Activated naive CD4-positive, alpha-beta T cell (primary cell): ENCODE results near the gene ARFGAP2.
"Not testable (repeated sequence)": the region's sequence is repeated elsewhere in the genome, so short reads cannot be mapped to it uniquely, and the experiment has no call there.

ENCODE experiments used
- DNase-seq, 4 experiments: peaks; one replicate each; lab custom pipeline; 2025; lab: John Stamatoyannopoulos, UW

The ARFGAP2 gene

DNA sequence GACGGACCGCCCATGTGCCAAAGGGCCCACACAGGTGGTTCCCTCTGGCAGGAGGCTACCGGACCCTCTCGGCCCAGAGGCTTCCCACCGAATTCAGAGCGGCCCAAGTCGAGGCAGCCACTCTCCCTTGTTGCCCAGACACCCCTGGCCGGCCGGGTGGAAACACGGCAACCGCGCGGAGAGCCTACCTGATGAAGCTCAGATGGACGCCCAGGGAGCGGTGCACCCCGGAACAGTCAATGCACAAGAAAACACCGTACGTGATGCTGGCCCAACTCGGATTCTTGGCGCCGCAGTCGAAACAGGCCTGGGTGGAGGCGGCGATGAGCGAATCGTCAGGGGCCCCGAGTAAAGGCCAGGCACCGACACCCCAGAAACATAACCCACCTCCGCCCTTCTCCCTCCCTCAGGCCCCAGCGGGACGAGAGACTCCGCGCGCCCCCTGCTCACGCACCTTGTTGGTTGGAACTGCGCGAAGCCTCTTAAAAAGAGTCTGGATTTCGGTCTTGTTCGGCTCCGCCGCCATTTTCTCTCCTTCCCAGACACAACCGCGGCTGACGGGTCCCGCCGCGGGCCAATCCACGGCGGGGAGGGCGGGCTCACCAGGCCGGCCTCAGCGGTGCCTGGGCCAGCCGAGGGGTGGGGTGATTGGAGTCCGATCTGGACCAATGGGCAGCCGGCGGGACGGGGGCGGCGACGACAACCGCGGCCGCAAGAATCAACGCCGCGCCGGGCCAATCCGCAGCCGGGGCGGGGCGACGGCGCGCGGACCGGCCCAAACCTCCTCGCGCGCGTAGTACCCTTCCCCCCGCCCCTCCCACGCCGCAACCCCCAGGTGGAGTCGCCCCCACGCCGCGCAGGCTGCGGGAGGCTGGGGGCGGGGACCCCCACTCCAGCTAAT lies at the start of gene ARFGAP2:
ARFGAP2 (minus strand) TSS at position 552 of the 901 bp plus-strand sequence; CDS start at position 526, 26 bp downstream.
- peak; percentile 85 to 96 (median 90) for DNase-seq

DNA sequence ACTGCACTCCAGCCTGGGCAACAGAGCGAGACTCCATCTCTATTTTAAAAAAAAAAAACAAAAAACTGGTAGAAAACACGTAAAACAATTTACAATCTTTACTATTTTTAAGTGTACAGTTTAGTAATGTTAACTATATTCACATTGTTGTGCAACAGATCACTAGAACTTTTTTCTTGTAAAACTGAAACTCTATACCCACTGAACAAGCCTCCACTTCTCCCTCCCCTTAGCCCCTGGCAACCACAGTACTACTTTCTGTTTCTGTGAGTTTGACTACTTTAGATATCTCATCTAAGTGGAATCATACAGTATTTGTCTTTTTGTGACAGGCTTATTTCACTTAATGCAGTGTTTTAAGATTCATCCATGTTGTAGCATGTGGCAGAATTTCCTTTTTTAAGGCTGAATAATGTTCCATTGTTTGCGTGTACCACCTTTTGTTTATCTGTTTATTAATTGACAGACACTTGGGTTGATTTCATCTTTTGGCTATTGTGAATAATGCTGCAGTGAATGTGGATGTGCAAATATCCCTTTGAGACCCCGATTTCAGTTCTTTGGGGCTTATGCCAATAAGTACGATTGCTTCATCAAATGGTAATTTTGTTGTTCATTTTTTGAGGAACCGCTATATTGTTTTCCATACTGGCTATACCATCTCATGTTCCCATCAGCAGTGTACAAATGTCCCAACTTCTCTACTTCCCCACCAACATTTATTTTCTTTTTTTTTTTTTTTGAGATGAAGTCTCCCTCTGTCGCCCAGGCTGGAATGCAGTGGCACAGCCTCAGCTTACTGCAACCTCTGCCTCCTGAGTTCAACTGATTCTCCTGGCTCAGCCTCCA lies 49.1 kb upstream of the ARFGAP2 start:
- DNase-seq = no peak

DNA sequence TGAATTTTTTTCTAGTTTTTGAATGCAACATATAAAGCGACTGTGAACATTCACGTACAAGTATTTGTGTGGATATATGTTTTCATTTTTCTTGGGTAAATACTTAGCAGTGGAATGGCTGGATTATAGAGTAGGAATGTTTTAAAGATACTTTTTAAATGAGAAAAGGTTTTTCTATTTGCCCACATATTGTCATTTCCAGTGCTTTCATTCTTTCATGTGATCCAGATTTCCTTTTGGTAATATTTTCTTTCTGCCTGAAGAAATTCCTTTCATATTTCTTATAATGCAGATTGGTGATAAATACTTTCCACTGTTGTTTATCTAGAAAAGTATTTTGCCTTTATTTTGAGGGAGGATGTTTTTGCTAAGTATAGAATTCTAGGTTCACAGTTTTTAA lies 46.0 kb upstream of the ARFGAP2 start:
- DNase-seq = no peak

DNA sequence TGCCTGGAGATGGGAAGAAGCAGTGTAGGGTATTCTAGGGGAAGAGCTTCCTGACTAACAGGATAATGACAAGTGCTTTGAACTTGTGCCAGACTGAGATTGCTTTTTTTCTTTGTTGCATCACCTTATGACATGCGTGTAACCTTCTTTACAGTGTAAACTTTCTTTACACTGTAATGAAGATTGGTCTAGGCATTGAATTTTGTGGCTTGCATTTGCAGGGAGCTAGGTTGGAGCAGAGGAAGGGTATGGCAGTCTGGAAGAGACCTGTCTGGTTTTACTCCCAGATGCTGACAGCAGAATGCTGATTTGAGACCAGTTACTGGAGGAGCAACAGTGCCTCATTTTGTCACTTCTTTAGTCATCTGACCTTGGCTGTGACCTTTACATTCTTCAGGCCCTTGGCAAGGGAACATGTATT lies 43.7 kb upstream of the ARFGAP2 start:
- no peak for DNase-seq

DNA sequence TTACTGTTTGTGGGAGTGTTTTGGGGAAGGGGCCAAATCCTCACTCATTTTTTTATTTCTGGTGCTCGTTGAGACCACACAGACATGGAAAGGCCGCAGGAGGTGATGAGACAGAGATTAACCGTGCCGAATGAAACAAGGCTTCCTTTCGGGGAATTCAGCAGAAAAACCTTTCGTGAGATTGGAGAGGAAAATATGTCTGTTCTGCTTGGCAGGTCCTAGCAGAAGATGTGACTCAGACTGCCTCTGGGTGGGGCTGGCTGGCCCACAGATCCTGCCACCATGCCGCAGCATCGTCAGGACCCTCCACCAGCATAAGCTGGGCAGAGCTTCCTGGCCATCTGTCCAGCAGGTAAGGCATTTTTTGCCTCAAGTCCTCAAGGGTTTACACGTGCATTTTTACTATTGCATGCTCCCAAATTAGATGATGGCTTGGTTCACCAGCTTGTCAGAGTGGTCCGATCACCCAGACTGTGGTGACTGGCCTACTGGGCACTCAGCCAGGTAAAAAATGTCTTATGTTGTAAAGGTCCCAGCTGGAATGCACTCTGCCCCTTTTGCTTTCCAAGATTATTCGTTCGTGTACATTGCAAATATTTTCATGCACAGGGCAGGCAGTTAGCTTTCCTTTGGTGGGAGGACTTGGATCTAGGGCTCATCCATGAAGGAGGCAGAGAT lies 39.6 kb upstream of the ARFGAP2 start:
- DNase-seq = peak in 2 of 4 experiments; percentile 12 to 22

DNA sequence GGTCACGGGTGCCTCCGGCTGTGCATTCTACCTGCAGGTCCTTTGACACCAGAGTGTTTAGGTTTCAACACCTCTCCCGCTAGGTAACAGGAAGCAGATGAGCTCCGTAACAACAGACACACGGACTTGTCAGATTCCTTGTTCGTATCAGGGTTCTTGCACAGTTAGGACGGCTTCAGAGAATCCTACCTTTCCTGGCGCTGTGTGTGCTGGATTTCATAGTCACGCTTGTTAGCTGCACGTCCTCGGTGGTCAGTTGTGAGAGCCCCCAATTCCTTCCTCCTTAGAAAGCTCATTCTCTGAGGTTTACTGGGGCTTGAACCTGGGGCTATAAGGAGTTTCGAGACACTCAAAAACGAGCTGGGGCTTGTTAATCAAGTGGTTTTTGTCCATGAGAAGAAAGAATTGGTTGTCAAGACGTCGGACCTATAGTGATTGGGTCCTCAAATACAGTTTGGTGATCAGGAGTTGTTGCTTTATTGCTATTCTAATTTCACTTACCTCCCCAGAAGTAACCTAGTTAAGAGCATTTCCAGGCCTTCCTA lies 38.8 kb upstream of the ARFGAP2 start:
- no peak for DNase-seq

DNA sequence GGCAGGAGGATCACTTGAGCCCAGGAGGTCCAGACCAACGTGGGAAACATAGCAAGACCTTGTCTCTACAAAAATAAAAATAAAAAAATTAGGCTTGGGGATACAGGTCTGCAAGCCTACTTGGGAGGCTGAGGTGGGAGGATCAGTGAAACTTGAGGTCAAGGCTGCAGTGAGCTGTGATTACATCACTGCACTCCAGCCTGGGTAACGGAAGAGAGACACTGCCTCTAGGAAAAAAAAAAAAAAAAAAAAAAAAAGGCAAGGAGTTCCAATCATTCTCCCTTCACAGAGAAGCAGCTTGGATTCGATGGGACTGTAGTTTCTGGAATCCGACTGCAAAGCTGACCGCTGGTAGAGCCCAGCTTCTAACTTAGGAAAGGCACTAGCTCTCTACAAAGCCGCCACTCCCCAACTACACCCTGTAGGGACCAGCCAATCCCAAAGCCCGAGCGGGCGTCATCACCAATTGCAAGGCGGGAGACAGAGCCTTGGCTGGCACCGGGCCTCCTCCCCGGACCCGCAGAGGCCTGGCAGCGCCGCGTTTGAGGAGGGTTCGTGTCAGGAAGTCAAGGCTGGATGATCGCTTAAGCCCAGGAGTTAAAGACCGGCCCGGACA lies 37.4 kb upstream of the ARFGAP2 start:
- DNase-seq = peak; percentile 47 to 69 (median 56)

DNA sequence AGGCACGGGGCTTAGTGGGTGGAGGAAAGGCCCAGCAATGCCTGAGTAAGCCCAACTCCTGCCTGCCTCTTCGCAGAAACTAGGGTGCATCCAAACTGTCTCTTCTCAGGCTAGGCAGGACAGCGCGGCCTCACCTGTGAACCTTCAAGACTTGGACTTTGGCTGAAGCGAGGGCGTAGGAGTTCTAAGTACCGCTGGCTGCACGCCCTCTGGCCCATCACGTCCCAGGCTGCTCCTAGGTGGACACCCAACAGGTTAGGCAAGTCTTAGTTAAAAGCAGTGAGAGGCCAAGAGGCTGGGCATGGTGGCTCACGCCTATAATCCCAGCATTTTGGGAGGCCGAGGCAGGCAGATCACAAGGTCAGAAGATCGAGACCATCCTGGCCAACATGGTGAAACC lies 36.3 kb upstream of the ARFGAP2 start:
- no peak for DNase-seq

DNA sequence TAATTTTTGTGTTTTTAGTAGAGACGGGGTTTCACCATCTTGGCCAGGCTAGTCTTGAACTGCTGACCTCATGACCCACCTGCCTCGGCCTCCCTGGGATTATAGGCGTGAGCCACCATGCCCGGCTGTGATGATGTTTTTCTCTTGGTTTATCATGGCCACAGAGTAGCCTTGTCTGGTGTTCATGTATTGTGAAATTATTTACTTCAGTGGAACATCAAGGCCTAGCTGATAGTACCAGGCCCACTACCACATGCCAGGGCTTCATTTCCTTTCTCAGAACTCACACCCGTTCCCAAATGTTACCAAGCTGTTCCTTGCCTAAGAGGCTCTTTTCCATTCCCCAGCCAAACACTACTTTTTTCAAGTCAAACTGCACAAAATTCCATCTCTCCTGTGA lies 31.9 kb upstream of the ARFGAP2 start:
- no peak for DNase-seq

DNA sequence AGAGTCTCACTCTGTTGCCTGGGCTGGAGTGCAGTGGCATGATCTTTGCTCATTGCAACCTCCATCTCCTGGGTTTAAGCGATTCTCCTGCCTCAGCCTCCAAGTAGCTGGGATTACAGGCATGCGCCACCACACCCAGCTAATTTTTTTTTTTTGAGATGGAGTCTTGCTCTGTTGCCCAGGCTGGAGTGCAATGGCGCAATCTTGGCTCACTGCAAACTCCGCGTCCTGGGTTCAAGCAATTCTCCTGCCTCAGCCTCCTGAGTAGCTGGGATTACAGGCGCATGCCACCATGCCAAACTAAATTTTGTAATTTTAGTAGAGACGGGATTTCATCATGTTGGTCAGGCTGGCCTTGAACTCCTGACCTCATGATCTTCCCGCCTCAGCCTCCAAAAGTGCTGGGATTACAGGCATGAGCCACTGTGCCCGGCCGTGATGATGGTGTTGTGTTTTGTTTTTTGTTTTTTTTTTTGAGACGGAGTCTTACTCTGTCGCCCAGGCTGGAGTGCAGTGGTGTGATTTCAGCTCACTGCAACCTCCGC lies 31.4 kb upstream of the ARFGAP2 start:
- not testable (repeated sequence) for DNase-seq

DNA sequence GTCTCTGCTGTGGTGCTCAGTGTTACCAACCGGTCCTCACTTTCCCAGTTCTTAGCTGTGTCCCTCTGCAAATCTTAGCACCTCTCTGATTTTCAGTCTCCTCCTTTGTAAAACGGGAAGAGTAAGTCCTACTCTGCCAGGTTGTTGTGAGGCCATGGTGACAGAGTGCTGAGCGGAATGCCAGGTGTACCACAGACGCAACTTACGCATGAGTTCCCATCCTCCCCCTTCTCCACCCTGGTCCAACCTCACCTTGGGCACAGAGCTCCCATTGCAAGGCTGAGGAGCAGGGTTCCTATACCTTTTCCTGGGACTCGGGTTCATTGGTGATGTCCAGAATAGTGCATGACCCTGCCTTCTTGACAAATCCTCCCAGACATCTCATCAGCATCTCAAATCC lies 30.8 kb upstream of the ARFGAP2 start:
- no peak for DNase-seq

DNA sequence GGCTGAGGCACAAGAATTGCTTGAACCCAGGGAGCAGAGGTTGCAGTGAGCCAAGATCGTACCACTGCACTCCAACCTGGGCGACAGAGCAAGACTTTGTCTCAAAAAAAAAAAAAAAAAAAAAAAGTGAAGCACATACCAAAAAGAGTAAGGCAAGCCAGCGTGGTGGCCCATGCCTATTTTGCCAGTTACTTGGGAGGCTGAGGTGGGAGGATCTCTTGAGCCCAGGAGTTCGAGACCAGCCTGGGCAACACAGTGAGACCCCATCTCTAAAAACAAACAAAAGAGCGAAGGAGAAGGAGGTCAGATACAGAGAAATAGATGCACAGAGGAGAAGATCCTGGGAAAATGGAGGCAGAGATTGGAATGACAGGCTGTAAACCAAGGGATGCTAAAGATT lies 29.9 kb upstream of the ARFGAP2 start:
- DNase-seq = not testable (repeated sequence)

DNA sequence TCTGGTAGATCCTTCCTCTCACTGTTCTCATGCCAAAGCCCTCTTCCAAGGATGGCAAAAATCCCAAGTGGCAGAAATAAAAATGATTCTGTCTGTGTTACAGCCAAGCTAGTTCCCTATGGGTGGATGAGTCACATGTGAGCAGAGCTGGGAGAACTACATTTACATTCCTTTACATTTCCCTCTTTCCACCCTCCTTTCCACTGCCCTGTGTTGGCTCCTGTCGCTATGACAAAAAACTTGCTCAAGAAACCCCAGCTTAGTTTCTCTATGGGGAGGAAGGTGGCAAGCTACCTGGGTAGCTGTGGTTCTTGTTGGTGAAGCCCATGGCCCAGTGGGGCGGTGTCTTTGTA lies 27.9 kb upstream of the ARFGAP2 start:
- no peak for DNase-seq

DNA sequence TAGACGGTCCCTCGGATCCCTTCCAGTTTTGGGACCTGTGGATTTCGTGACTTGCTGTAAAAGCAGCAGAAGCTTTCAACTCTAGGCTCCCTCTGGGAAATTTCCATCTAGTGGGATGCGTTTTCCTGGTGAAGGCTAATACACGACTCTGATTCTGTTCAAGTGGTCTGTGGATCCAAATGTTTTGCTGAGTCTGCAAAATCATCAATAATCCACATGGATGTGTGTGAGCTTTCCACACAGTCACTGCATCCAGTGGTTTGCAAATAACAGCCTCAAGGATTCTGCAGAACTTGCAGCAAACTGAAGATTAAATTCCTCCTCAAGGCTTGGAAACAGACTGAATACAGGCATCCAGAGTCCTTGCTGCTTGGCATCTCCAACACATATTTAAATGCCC lies 25.9 kb upstream of the ARFGAP2 start:
- DNase-seq = no peak

DNA sequence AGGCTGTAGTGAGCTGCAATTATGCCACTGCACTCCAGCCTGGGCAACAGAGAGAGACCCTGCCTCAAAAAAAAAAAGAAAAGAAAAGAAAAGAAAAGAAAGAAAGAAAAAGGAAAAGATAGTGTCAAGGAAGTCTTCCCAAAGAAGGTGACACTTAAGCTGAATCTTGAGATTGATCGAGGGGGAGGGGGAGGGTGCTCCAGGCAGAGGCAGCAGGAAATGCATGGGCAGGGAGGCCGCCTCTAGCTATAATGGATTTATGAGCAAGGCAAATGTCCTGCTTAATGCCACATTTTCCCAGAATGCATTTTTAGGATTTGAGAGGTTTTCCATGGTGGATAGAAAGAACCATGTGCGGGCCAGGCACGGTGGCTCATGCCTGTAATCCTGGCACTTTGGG lies 24.3 kb upstream of the ARFGAP2 start:
- no peak for DNase-seq

DNA sequence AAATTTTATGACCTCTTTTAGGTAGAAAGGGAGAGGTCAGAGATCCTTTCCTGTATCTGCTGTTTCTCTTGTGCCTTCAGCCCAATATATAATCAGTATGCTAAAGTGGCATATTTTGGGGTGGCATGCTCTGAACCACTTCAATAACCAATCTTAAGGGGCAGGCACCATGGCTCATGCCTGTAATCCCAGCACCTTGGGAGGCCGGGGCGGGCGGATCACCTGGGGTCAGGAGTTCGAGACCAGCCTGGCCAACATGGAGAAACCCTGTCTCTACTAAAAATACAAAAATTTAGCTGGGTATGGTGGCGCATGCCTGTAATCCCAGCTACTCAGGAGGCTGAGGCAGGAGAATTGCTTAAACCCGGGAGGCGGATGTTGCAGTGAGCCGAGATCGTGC lies 21.5 kb upstream of the ARFGAP2 start:
- DNase-seq = not testable (repeated sequence)

DNA sequence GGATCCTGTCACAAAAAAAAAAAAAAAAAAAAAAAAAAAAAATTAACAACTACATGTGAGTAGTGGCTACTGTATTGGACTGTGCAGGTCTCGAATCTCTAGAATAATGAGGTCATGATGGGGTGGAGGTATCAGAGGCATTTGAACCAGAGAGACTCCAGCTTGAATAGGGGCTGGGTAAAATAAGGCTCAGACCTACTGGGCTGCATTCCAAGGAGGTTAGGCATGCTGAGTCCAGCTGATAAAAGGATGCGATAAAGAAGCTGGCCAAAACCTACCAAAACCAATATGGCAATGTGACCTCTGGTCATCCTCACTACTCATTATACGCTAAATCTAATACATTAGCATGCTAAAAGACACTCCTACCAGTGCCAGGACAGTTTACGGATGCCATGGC lies 15.4 kb upstream of the ARFGAP2 start:
- no peak for DNase-seq

DNA sequence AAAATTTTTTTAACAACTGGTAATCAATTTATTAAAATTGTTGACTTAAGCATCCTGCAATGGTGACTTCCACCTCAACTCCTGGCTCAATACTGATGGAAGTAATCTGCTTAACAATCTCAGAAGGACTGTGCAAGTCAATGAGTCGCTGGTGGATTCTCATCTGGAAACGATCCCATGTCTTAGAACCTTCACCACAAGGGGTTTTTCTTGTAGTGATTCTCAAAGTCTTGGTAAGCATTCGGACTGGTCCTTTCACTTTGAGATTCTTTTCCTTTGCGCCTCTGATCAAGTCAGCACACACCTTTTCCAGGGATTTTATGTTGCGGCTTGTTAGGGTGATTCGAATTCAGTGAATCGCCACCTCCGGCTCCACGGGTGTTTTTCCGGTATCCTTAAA lies 14.5 kb upstream of the ARFGAP2 start:
- not testable (repeated sequence) for DNase-seq

DNA sequence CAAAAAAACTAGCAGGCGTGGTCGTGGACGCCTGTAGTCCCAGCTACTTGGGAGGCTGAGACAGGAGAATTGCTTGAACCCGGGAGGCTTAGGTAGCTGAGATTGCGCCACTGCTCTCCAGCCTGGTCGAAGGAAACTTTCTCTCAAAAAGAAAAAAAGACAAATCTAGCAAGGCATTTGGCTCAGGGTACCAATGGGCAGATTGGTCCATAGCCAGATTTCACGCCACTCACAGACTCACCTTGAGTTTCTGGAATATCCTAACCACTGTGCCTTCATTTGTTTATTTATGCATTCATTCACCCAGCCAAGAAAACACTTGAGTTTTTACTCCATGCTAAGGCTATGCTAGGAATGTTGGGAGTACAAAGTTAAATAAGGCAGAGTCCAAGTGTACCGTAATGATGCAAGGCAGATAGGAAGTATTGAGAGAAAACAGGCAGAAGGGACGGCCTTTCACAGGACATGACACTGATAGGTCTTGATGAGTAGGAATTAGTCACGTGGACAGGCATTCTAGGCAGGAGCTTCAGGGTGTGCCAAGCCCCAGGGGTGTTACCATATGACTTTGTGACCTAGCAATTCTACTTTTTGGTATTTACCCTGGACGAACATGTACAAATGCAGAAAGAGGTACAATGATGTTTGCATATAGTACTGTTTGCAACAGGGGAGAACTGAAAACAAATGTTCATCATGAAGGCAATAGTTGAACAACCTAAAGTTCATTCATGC lies 12.6 kb upstream of the ARFGAP2 start:
- no peak for DNase-seq

DNA sequence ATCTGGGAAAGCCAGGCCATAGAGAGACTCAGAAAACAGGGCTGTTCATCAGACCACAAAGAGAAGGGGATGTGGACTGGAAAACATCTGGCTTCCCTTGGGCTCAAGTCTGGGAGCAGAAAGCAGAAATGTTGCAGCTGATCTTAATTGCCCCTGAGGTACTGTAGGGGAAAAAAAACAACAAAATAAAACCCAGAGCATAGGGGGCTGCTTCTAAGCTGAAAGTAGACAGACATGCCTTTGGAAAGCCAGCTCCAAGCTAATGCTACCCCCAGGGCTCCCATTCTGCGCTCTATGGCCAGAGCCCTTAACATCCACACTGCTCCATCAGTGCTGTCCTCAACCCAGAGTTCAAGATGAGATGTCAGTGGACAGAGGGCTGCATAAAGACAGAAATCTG lies 11.6 kb upstream of the ARFGAP2 start:
- no peak for DNase-seq

DNA sequence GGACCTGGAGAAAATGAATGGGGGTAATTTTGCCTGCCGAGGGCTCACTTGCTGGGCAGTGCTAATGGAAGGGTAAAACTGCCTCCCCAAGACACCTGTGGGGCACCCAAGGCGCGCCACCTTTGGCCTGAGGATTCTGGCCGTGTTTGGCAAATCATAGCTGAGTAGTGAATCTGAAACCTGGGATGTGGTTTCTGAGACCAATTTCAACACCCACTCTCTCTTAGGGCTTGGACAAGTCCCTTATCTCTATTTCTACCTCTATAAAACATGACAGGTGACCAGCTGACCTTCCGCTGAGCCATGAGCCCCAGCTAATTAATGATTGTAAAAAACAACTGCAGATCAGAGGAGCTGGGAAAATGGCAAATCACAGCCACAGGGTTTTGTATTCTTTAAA lies 11.0 kb upstream of the ARFGAP2 start:
- no peak for DNase-seq
